NCI-H2171 treated with DMSO at 0.1 percent for 48 hours (cell line): Measurements from ENCODE around the gene ADAR.

Source experiments
- DNase-seq: peaks from one replicate; lab custom pipeline; 2025; lab: John Stamatoyannopoulos, UW

The ADAR gene

GRCh38 chr1:154556422-154556821 lies 51.6 kb downstream of the ADAR start:
- DNase-seq, result no peak

- no peak for DNase-seq
Observed at GRCh38 chr1:154553056-154554030, 54.6 kb downstream of the ADAR start.

DNA sequence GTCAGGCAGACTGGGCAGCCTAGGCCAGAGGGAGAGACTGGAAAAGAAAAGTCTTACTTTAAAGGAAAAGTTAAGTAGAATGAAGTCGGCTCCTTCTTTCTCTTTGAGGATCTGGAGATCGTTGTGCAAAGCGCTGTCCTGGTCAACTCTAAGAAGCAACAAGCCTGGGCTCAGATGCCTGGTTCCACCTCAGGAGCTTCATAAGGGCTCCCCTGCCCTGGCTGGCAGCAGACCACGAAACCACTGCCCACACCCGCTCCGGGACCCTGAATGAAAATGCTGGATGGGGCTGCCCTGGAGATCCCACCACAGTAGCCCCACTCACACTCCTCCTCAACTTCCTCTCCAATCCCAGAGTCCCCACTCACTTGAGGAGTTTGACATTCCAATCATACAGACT lies 56.0 kb downstream of the ADAR start:
- DNase-seq, result no peak

DNA sequence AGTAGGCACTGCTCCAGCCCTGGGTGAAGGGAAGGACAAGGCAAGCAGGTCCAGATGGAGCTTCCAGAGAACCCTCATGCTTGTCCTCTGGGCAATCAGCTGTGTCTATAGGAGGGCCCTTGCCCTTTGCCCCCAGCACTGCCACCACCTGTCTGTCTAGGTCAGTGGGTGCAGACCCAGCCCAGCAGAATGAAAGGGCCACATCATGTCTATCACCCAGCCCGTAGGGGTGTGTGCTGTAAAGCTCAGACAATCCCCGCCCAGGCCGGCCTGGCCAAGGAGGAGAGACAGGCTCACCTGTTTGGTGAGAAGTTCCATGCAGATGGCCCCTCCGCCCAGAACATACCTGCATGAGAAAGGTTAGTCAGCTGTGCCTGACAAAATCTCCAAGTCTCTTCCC lies 56.5 kb downstream of the ADAR start:
- DNase-seq, result no peak

DNA sequence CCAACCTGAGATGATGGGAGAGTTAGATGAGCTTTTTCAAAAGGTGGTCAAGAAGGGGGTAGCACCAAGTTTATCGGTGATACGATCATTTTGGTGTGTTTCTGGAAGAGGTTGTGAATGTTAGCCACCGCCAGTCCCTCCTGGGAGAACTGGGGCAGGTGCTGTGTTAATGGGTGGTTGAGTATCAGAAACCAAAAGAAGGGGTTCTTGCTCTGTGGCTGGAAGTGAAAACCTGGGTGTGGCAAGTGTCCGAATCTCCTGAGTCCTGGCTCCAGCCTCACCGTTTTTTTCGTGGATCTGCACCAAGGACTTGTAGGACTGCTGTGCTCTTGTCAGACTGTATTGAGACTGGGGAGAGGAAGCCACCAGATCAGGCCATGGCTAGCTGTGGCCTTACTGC lies 57.3 kb downstream of the ADAR start:
- DNase-seq, result no peak

DNA sequence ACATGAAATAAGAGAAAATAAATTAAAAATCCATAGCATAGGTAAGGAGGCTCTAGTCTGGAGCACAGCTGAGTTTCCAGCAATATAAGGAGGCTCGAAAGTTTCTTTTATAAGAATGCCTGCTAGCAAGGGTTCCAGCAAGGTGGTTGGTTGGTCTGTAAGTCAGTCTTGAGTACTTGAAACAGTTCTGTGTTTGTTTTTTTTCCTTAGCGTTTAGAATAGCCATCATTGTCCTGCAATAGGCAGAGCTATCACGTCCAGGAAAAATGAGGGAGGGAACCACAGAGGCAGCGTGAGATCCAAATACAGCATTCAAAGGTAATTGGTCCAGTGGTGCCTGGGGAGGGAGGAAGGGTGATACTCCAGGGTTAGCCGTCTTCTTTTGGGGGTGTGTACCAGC lies 57.9 kb downstream of the ADAR start:
- DNase-seq, result no peak

DNA sequence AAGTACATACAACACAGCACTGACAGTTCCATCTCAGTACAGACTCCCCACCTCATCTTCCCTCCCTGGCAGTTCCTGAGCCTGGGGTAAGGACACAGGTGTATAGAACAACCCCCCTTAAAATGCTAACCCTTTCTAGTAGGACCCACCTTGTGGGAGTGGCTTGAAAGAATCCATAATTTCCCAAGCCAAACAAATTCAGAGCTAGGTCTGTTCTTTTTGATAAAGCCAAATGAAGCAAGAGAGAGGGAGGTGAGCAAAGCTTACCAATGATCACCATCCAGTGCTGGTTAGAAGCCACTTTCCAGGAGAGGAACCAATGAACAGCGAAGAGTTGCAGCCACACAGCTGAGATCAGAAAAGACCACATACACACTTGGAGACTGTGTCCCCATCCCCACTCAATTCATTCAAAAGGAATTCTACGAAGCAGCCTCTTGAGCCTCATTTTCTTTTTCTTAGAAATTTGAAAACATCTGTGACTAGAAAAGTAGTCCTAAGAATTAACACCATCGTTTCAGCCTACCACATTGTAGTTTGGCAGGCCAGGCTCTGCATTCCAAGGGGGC lies 58.7 kb downstream of the ADAR start:
- DNase-seq, result no peak

DNA sequence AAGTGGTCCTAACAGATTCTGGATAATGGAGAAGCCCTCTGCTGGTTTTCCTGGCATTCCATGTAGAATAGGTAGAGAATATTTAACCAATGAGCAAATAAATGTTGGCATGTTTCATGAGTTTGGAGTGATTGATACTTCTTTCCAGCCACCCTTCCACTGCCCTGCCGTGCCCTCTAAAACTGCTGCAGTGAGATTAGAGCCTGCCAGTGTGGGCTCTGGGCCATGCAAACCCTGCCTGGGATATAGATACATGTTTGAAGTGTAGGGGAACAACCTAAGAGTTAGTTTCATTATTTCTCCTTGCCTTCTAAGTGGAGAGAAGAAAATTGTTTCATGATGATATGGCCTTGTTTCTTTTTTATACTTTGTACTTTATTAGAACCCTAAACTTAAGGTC lies 60.0 kb downstream of the ADAR start:
- no peak for DNase-seq

GRCh38 chr1:154547105-154547732 lies 60.8 kb downstream of the ADAR start:
- no peak for DNase-seq

DNA sequence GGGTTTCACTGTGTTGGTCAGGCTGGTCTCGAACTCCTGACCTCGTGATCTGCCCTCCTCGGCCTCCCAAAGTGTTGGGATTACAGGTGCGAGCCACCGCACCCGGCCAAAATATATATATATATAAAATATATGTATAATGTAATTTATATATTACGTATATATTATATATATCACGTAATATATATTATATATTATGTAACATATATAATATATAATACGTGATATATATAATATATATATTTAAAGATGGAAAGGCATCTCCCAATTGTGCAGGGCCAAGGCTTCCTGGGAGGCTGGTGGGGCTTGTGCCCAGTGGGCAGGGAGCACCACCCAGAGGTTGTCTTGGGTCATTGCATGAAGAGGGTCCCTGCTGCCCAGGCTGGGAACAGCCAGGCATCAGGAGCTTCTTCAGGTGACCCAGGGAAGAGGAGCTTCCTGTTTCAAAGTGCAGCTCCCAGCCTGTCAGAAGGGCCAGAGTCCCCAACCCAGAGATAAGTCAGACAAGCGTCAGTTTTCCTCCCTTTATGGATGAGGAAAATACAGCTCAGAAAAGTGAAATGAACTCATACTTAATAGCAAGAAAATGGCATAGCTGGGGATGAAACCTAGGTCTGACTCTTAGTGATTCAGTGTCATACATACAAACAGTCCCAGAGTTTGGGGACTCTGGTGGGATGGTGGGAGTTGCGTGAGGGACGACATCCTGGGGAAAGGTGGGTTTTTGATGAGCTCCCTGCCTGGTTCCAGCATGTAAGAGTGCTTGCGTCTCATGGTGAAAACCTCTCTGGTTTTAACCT lies 61.5 kb downstream of the ADAR start:
- peak; percentile 45 for DNase-seq

GRCh38 chr1:154541231-154541630 lies 66.8 kb downstream of the ADAR start:
- no peak for DNase-seq

- no peak for DNase-seq
Observed at GRCh38 chr1:154539486-154540483, 68.2 kb downstream of the ADAR start.

- no peak for DNase-seq
Observed at GRCh38 chr1:154536570-154536969, 71.4 kb downstream of the ADAR start.

DNA sequence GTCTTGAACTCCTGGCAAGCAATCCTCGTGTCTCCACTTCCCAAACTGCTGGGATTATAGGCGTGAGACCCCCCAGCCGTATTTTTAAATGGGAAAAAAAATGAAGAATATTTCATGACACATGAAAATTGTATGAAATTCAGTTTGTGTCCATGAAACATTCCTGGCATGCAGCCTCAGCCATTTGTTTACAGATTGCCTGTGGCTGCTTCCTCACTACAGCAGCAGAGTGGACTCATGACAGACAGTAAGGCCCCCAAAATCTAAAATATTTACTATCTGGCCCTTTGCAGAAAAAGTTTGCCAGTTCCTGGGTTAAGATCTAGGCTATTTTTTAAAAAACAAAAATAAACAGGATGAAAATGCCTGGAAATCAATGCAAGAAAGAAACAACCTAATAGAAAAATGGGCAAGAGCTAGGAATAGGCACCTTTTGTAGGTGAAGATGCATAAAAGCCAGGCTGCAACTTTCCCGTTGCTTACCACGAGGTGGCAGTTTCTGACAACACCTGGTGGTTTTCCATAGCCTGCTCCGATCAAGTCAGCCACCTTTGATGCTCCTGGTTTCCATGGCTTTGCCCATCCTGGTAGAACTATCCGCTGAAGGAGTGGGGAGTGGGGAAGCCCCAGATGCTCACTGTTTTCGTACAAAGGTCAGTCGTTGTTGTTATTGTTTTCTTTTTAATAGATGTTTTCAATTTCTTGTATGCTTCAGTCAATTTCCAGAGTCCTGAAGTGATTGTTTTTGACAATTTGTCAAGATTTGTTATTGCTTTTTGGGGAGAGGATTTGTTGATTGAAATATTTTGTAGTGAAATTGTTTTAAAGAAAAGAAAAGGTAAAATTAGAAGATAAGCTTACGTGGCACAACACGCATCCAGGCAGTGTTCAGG lies 73.8 kb downstream of the ADAR start:
- DNase-seq, result peak; percentile 83
